Stomach (tissue), 9 donors: ENCODE measurements around the gene RCOR1. TPM values are rescaled to one million over a fixed set of nuclear protein-coding genes. Genes with fewer than 3 reads are reported as not detected.

ENCODE experiments used
- DNase-seq, 2 donors: peaks; one replicate each; pipeline versions ENCODE4 v3.0.0 to v3.0.0-alpha.2; 2013 to 2019
- H3K27ac ChIP-seq, 5 donors: fragments of 200-600 bp in 4 of 5; sonication (generic) in 4 of 5; one replicate each; pipeline ENCODE4 v1.5.1; 2013 to 2019; ENCODE audit warnings: mild to moderate bottlenecking in 1 of 5, moderate library complexity in 1 of 5
- H3K27me3 ChIP-seq, 3 donors: fragments of 200-600 bp; sonication (generic); one replicate each; pipeline ENCODE4 v1.5.1; 2017 to 2019; ENCODE audit warnings: mixed run types in 1 of 3
- H3K36me3 ChIP-seq, 4 donors: fragments of 200-600 bp; sonication (generic); 1 replicate in 3 of 4; 2 replicates in 1 of 4; pipeline ENCODE4 v1.5.1; 2016 to 2019
- H3K4me1 ChIP-seq, 4 donors: fragments of 200-600 bp; sonication (generic); one replicate each; pipeline ENCODE4 v1.5.1; 2016 to 2019
- H3K4me3 ChIP-seq, 4 donors: fragments of 200-600 bp; sonication (generic) in 3 of 4; one replicate each; pipeline ENCODE4 v1.5.1; 2016 to 2019; ENCODE audit warnings: mild to moderate bottlenecking in 1 of 4
- H3K9me3 ChIP-seq, 4 donors: fragments of 200-600 bp; sonication (generic); one replicate each; pipeline ENCODE4 v1.5.1; 2016 to 2019
- EP300 ChIP-seq: sonication (generic); formaldehyde crosslinking; IDR thresholded peaks from one replicate; pipeline ENCODE4 v1.6.1; 2017; ENCODE audit warnings: antibody characterized with exemption
- POLR2A ChIP-seq, 4 donors: fragments of 450-650 bp; IDR thresholded peaks; one replicate each; pipeline ENCODE4 v1.6.1; 2016; ENCODE audit warnings: antibody characterized with exemption in 4 of 4, control low read depth in 2 of 4, mild to moderate bottlenecking in 1 of 4, moderate library complexity in 1 of 4
- POLR2AphosphoS5 ChIP-seq, 3 donors: sonication (generic); formaldehyde crosslinking; IDR thresholded peaks; one replicate each; pipeline ENCODE4 v1.6.1; 2016; ENCODE audit warnings: antibody characterized with exemption in 3 of 3
- WGBS, 5 donors: extraction: QIAGEN DNeasy Blood & Tissue Kit in 3 of 5; methylation state at CpG; one replicate each; pipeline versions ENCODE4 v1.1.5 to v1.1.7; 2013 to 2018; 5-methylcytosine and 5-hydroxymethylcytosine counted together
- intact Hi-C: fragments of 100-400 bp; cut with DNase I; formaldehyde crosslinking; loops from one replicate; pipeline ENCODE4 v1.15.1; 2023; ENCODE audit warnings: low total_unique reads
- polyA plus RNA-seq, 3 donors: library from polyadenylated mRNA; stranded (reverse); fragments of 200-250 nt; gene quantifications; one replicate each; pipeline ENCODE4 v1.2.3, GENCODE V29; 2013
- small RNA-seq, 4 donors: library from RNA; depleted of rRNA; stranded (forward); fragments of <200 nt; gene quantifications; one replicate each; pipeline ENCODE3, GENCODE V24; 2016
- total RNA-seq, 5 donors: library from RNA; depleted of rRNA; stranded (reverse); fragments of >200 nt; gene quantifications; one replicate each; pipeline versions ENCODE4 v1.1.0 to v1.2.3, GENCODE V29; 2014 to 2016
- TF ChIP-seq, protein P1 (sequence below), 7 experiments: fragments of 450-650 bp in 4 of 7; fragments of 200-600 bp in 3 of 7; sonication (generic) in 3 of 7; IDR thresholded peaks; one replicate each; pipeline ENCODE4 v1.5.1; 2016 to 2019; ENCODE audit warnings: antibody characterized with exemption in 7 of 7, control low read depth in 2 of 7, mild to moderate bottlenecking in 1 of 7
- donor health status: healthy with polysubstance abuse.
- donor health status: Bipolar disorder and iron deficiency.
- donor health status: healthy.

Gene RCOR1
- total and polyA plus RNA-seq, 8 donors = 4.9 to 60.7 (median 8.3) TPM

DNA sequence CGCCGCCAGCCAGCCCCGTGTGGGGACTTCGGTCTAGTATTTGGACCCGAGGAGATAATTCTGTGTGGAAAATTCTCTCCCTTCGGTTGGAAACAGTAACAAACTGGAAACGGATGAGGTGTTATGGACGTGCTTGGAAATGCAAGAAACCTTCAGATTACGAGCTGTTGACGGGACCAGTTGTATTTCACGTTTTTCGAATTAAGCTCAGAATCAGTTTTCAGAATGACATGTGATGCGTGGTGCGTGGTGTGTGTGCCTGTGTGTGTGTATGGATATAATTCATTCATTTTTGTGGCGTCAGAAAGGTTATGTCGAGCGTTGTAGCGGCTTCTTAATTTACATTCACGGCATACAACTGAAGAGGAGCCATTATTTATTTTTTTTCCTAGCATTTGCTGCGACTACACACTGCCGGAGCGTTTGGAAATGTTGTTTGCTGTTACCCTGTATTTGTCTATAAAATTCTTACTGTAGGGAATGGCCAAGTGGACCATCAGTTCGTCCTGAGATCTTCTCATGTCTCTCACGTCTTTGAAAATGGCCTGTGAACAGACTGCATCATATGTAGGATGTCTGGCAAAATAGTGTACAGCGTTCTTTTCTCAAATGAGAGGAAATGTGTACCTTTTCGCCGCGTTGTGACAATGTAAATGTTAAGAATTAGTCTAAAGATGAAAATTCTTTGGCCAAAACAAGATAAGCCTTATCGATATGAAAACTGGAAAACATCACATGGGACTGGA, 186.1 kb downstream of the RCOR1 start:
- peak overlapping the region; percentile 81 to 99 (median 88) for H3K4me3 ChIP-seq
- H3K4me1 ChIP-seq = peaks cover 0 to 43% (median 20%) of the 10 kb centered on the region in 4 donors
- WGBS, 5 donors = 3 to 6% (median 5%) methylated on average over 25 to 29 of the region's 29 CpGs
- peak in 1 of 2 donors; percentile 56 for DNase-seq
- H3K36me3 ChIP-seq = no peaks in the 10 kb centered on the region
- intact Hi-C loops = loop anchor here (10.0 kb wide), 1 partner anchor 136 kb away; no protein-coding TSS in a partner anchor
- TF ChIP-seq, protein P1, sequence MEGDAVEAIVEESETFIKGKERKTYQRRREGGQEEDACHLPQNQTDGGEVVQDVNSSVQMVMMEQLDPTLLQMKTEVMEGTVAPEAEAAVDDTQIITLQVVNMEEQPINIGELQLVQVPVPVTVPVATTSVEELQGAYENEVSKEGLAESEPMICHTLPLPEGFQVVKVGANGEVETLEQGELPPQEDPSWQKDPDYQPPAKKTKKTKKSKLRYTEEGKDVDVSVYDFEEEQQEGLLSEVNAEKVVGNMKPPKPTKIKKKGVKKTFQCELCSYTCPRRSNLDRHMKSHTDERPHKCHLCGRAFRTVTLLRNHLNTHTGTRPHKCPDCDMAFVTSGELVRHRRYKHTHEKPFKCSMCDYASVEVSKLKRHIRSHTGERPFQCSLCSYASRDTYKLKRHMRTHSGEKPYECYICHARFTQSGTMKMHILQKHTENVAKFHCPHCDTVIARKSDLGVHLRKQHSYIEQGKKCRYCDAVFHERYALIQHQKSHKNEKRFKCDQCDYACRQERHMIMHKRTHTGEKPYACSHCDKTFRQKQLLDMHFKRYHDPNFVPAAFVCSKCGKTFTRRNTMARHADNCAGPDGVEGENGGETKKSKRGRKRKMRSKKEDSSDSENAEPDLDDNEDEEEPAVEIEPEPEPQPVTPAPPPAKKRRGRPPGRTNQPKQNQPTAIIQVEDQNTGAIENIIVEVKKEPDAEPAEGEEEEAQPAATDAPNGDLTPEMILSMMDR (IDR thresholded peaks at IDR 0.05) = no peak
- TF ChIP-seq POLR2A (IDR thresholded peaks at IDR 0.05) (no peak), POLR2AphosphoS5 (IDR thresholded peaks at IDR 0.05) (no peak), EP300 (no peak)
- no peaks in the 10 kb centered on the region for H3K27me3 ChIP-seq
- peak overlapping the region; percentile 78 to 96 (median 89) for H3K27ac ChIP-seq
- H3K9me3 ChIP-seq = no peaks in the 10 kb centered on the region

DNA sequence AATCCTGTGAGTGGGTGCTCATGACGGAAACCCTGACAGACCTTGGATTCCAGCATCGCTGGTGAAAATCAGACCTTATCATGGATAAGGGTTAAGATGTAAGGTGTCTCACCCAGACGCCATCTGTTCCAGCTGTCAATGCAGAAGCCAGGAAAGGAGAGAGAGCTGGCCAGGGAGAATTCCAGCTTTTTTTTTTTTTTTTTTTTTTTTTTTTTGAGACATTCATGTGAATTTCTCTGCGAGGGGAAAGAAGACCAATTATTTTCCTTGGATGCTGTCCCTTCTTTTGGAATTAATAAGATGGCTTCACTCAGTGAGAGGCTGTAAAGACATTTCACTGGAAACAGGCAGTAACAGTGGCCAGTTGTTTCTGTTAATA, 186.6 kb downstream of the RCOR1 start:
- intact Hi-C loops = loop anchor here (10.0 kb wide), 1 partner anchor 136 kb away; no protein-coding TSS in a partner anchor
- DNase-seq = no peak
- peak overlapping the region in 2 of 5 donors; percentile 93 to 96 for H3K27ac ChIP-seq
- H3K4me3 ChIP-seq = peak overlapping the region in 2 of 4 donors; percentile 81 to 99
- no peak for TF ChIP-seq EP300
- TF ChIP-seq POLR2AphosphoS5 (IDR thresholded peaks at IDR 0.05) = no peak
- no peak for TF ChIP-seq POLR2A (IDR thresholded peaks at IDR 0.05)
- TF ChIP-seq, protein P1 (IDR thresholded peaks at IDR 0.05) = no peak
- H3K4me1 ChIP-seq = peaks cover 0 to 43% (median 20%) of the 10 kb centered on the region in 4 donors
- no peaks in the 10 kb centered on the region for H3K27me3 ChIP-seq
- no peaks in the 10 kb centered on the region for H3K36me3 ChIP-seq
- no peaks in the 10 kb centered on the region for H3K9me3 ChIP-seq
- 28 to 47% (median 43%) methylated on average over 4 of the region's 4 CpGs for WGBS, 5 donors

DNA sequence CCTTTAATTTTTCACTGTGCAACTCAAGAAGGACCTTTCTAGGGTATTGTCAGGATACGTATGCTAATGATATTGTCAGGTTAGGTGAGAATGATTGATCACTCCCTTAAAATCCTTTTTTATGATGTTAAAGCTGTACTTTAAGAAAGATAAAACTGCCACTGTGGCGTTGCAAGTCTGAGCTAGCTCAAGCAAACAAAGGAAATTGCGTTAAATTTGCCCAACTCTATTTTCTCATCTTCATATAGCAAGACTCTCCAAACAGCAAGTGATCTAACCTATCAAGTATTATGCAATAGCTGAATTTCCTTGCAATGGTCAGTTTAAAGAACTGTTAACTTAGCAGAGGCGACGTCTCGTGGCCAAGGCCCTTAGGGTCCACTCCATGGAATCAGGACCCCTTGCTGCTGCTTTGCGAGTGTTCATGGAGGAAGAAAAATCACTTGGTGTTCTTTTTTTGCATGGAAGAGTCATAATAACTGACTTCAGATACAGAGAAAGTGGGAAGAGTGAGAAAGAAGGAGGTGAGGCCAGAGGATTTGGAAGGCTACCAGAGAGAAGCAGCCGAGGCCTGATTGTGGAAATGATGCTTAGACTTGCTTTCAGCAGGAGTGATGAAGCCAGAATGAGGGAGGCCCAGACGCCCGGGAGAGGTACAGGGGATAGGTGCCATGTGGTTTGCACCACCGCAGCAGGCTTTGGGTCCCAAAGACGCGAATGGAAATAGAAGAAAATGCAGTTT, 187.3 kb downstream of the RCOR1 start:
- no peak for DNase-seq
- WGBS, 5 donors = 82 to 90% (median 88%) methylated on average over 13 of the region's 13 CpGs
- Histone ChIP-seq H3K4me3 (peak overlapping the region in 1 of 4 donors; percentile 81), H3K36me3 (no peaks in the 10 kb centered on the region), H3K9me3 (no peaks in the 10 kb centered on the region), H3K4me1 (peaks cover 0 to 40% (median 20%) of the 10 kb centered on the region in 4 donors), H3K27ac (no peak overlapping the region), H3K27me3 (no peaks in the 10 kb centered on the region)
- no peak for TF ChIP-seq EP300
- TF ChIP-seq POLR2A (IDR thresholded peaks at IDR 0.05) = no peak
- TF ChIP-seq POLR2AphosphoS5 (IDR thresholded peaks at IDR 0.05) = no peak
- TF ChIP-seq, protein P1 (IDR thresholded peaks at IDR 0.05) = no peak
- intact Hi-C loops = loop anchor here (10.0 kb wide), 1 partner anchor 135 kb away; no protein-coding TSS in a partner anchor

Small RNAs within 50 kb of the gene (small RNA-seq; reads per million reads assigned to genes)
- gene RF00019 (0 reads per million in 4 donors), gene RN7SL546P (0 to 0.07 (median 0) reads per million in 4 donors)

Other genes starting within 250 kb of the RCOR1 start
- 10 to 100 TPM in 3 of 5 donors, 1 to 10 TPM in 1, under 1 TPM in 1; 0.29 to 56.2 (median 13.8) TPM for gene CINP, start 229.8 kb upstream of the RCOR1 start, total RNA-seq
- 10 to 100 TPM; 38.7 to 65.5 (median 44.0) TPM for gene CINP, start 229.8 kb upstream of the RCOR1 start, polyA plus RNA-seq
- 100 to 1,000 TPM in 1 of 5 donors, 10 to 100 TPM in 3, 1 to 10 TPM in 1; 9.8 to 110 (median 21.1) TPM for gene TECPR2, start 229.7 kb upstream of the RCOR1 start, total RNA-seq
- gene TECPR2, start 229.7 kb upstream of the RCOR1 start, polyA plus RNA-seq = 1 to 10 TPM; 2.6 to 5.9 (median 4.7) TPM
- 100 to 1,000 TPM in 2 of 5 donors, 10 to 100 TPM in 3; 11.2 to 357 (median 72.4) TPM for gene ANKRD9, start 82.9 kb upstream of the RCOR1 start, total RNA-seq
- gene ANKRD9, start 82.9 kb upstream of the RCOR1 start, polyA plus RNA-seq = 10 to 100 TPM in 2 of 3 donors, 1 to 10 TPM in 1; 5.3 to 23.3 (median 13.3) TPM
- 10 to 100 TPM in 1 of 5 donors, 1 to 10 TPM in 4; 4.0 to 30.1 (median 7.5) TPM for gene TRAF3, start 184.8 kb downstream of the RCOR1 start, total RNA-seq
- 1 to 10 TPM; 3.5 to 7.0 (median 3.9) TPM for gene TRAF3, start 184.8 kb downstream of the RCOR1 start, polyA plus RNA-seq